AG10803 (cell line): ENCODE results near the gene CORO6.
"Not testable (repeated sequence)": the region's sequence is repeated elsewhere in the genome, so short reads cannot be mapped to it uniquely, and the experiment has no call there.

Experiments
- DNase-seq: peaks from one replicate; pipeline ENCODE4 v3.0.0; 2010; ENCODE audit warnings: low read depth
- H3K4me3 ChIP-seq: 2 replicates; pipeline ENCODE4 v1.5.1; 2011; ENCODE audit warnings: mild to moderate bottlenecking, low read length, control low read depth
- CTCF ChIP-seq: conservative IDR thresholded peaks from 2 replicates; pipeline ENCODE4 v1.5.1; 2011; ENCODE audit warnings: mild to moderate bottlenecking, low read length, control low read depth, inconsistent platforms

Gene CORO6

DNA sequence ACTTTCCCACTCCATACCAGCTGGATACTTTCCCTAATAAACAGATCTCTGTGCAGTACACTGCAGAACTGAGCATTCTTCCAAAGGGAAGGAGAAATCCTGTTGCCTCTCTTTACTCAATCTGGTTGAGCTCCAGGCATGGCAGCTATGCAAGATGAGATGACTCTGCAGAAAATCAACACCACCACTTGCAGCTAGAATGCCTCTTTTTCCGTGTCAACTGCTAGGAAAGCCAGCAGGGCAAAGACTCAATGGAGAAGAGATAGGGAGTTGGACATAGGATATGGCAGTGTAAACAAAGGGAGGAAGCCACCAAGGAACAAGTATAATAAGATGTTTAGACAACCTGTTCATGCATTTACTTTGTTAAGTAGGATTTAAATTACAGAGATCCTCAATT is 40.4 kb upstream of the CORO6 start:
- H3K4me3 ChIP-seq: no peak overlapping the region
- TF ChIP-seq CTCF: no peak
- peak; percentile 65 for DNase-seq

DNA sequence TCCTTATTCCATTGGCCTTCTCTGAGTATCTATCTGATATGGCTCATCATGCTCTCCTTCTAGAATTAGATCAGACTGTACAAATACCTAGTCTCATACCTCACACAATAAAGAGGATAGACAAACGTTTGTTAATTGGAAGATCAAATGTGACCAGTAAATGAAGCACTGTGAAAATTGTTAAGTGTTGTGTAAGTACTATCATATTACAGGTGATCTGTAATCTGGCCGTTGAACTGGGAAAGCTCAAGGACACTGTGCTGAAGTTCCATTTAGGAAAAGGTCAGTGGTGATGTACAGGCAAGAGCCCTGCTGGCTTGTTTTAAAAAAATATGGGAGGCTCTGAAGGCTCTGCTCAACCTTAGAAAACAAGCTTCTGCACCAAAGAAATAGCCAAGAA is 38.5 kb upstream of the CORO6 start:
- no peak for DNase-seq
- no peak for TF ChIP-seq CTCF
- no peak overlapping the region for H3K4me3 ChIP-seq

DNA sequence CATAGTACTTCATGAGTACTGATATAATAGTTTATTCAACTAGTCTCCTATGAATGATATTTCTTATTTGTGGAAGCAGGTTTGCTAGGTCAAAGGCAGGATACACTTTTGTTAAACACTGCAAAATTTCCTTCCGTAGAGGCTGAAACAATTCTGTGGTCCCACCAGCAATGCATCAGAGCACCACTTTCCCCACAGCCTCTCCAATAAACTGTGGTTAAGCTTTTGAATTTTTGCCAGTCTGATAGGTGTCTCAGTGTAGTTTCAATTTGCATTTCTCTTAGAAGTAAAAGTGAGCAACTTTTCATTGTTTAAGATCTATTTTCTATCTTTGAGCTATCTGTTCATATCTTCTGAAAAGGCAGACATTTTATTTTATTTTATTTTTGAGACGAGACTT is 36.4 kb upstream of the CORO6 start:
- DNase-seq: no peak
- no peak for TF ChIP-seq CTCF
- H3K4me3 ChIP-seq: no peak overlapping the region

DNA sequence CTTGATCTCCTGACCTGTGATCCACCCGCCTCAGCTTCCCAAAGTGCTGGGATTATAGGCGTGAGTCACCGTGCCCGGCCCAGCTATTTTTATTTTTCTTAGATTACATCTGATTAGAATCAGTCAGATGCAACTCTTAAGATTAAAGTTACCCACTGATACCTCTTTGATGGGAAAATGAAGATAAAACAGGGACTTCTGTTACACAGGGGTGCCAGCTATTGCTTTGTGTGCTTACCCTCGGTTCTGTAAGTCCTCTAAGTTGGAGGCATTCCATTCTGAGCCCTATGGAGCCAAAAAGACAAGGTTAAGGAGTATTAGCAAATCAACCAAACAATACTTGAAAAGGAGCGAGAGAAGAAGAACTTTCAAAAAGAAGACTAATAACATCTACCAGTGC is 32.6 kb upstream of the CORO6 start:
- no peak for TF ChIP-seq CTCF

GRCh38 chr17:29653995-29654714 is 31.4 kb upstream of the CORO6 start:
- no peak for TF ChIP-seq CTCF
- no peak overlapping the region for H3K4me3 ChIP-seq
- no peak for DNase-seq

More for the DNA sequence above, 32.6 kb upstream of the CORO6 start:
- H3K4me3 ChIP-seq: no peak overlapping the region
- no peak for DNase-seq

- DNase-seq: no peak
- TF ChIP-seq CTCF: no peak
- H3K4me3 ChIP-seq: no peak overlapping the region
Measured at GRCh38 chr17:29652976-29653375, 30.3 kb upstream of the CORO6 start.

DNA sequence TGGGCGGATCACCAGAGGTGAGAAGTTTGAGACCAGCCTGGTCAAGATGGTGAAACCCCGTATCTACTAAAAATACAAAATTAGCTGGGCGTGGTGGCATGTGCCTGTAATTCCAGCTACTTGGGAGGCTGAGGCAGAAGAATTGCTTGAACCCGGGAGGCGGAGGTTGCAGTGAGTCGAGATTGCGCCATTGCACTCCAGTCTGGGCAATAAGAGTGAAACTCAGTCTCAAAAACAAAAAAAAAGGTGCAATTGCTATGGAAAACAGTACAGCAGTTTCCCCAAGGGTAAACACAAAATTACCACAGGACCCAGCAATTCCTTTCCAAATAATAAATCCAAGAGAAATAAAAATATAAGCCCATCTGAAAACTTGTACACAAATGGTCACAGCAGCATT is 29.2 kb upstream of the CORO6 start:
- DNase-seq: not testable (repeated sequence)

DNA sequence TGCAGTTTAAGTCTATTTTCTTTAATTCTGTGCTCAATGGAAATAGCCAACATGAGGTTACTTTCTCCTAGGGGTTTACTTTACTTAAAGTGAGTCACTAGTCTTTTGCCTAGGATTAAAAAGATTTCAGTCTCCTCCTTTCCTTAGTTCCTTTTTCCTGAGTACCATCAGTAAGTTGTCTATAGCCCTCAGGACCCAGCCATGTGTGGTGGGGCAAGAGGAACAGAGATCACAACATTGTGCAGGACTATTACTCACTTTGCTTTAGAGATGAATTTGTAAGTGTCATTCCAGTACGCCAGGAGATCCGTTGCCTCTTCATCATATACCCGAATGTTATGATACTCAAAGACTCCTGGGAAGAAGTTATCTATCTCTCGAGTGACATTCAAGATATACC is 27.7 kb upstream of the CORO6 start:
- no peak overlapping the region for H3K4me3 ChIP-seq
- no peak for DNase-seq
- no peak for TF ChIP-seq CTCF

More for the DNA sequence above, 29.2 kb upstream of the CORO6 start:
- H3K4me3 ChIP-seq: not testable (repeated sequence)
